ENCODE data around the gene RRP9.
"Not testable (repeated sequence)": the region's sequence is repeated elsewhere in the genome, so short reads cannot be mapped to it uniquely, and the experiment has no call there.

Gene RRP9

GRCh38 chr3:51940648-51941462 lies 849 bp downstream of the RRP9 start:
- no peak for DNase-seq (ENCODE audit: low read depth in 1 of 2, low spot score in 1 of 2)

- DNase-seq (ENCODE audit: low read depth in 1 of 2, low spot score in 1 of 2), result no peak
Measured at GRCh38 chr3:51938780-51939425, 2.8 kb downstream of the RRP9 start.

- no peak for DNase-seq (ENCODE audit: low read depth in 1 of 2, low spot score in 1 of 2)
Measured at GRCh38 chr3:51937611-51938450, 3.9 kb downstream of the RRP9 start.

- DNase-seq (ENCODE audit: low read depth in 1 of 2, low spot score in 1 of 2), result no peak
Measured at GRCh38 chr3:51937014-51937413, 4.7 kb downstream of the RRP9 start.

- no peak for DNase-seq (ENCODE audit: low read depth in 1 of 2, low spot score in 1 of 2)
Measured at GRCh38 chr3:51935886-51936755, 5.6 kb downstream of the RRP9 start.

GRCh38 chr3:51934991-51935885 lies 6.5 kb downstream of the RRP9 start:
- DNase-seq (ENCODE audit: low read depth in 1 of 2, low spot score in 1 of 2), result no peak

GRCh38 chr3:51934139-51934850 lies 7.4 kb downstream of the RRP9 start:
- DNase-seq (ENCODE audit: low read depth in 1 of 2, low spot score in 1 of 2), result no peak

- DNase-seq (ENCODE audit: low read depth in 1 of 2, low spot score in 1 of 2), result no peak
Measured at GRCh38 chr3:51933471-51934138, 8.1 kb downstream of the RRP9 start.

GRCh38 chr3:51932471-51933370 lies 9.0 kb downstream of the RRP9 start:
- DNase-seq (ENCODE audit: low read depth in 1 of 2, low spot score in 1 of 2), result no peak

GRCh38 chr3:51931756-51932155 lies 9.9 kb downstream of the RRP9 start:
- no peak for DNase-seq (ENCODE audit: low read depth in 1 of 2, low spot score in 1 of 2)

- DNase-seq (ENCODE audit: low read depth in 1 of 2, low spot score in 1 of 2), result no peak
Measured at GRCh38 chr3:51930439-51930838, 11.3 kb downstream of the RRP9 start.

- no peak for DNase-seq (ENCODE audit: low read depth in 1 of 2, low spot score in 1 of 2)
Measured at GRCh38 chr3:51929420-51930003, 12.2 kb downstream of the RRP9 start.

- not testable (repeated sequence) for DNase-seq (ENCODE audit: low read depth in 1 of 2, low spot score in 1 of 2)
Measured at GRCh38 chr3:51928981-51929380, 12.7 kb downstream of the RRP9 start.

GRCh38 chr3:51928438-51928837 lies 13.3 kb downstream of the RRP9 start:
- no peak for DNase-seq (ENCODE audit: low read depth in 1 of 2, low spot score in 1 of 2)

- DNase-seq (ENCODE audit: low read depth in 1 of 2, low spot score in 1 of 2), result no peak
Measured at GRCh38 chr3:51927061-51927977, 14.4 kb downstream of the RRP9 start.

GRCh38 chr3:51921081-51921578 lies 20.6 kb downstream of the RRP9 start:
- DNase-seq (ENCODE audit: low read depth in 1 of 2, low spot score in 1 of 2), result no peak
